A673 (cell line): ENCODE measurements around the gene CCDC110. TPM values are rescaled to one million over a fixed set of nuclear protein-coding genes. Genes with fewer than 3 reads are reported as not detected.
"Not testable (repeated sequence)": the region's sequence is repeated elsewhere in the genome, so short reads cannot be mapped to it uniquely, and the experiment has no call there.

ENCODE experiments used
- BruUV-seq: library from RNA; stranded (reverse); fragments of 400-500 nt; replicated peaks from 2 replicates; lab custom pipeline; 2021; lab: Mats Ljungman, UMichigan
- CTCF ChIA-PET: fragments of 300-600 bp; sonication (Branson Sonifier 250); formaldehyde crosslinking; loops from one replicate; lab custom pipeline; 2022; ENCODE audit warnings: antibody characterized with exemption; lab: Charles Lee
- POLR2A ChIA-PET: fragments of 300-600 bp; sonication (Branson Sonifier 250); formaldehyde crosslinking; loops from one replicate; lab custom pipeline; 2022; ENCODE audit warnings: antibody characterized with exemption; ENCODE audit not compliant: low non-redundant PET; lab: Charles Lee
- DNase-seq: peaks from one replicate; pipeline ENCODE4 v3.0.0-alpha.2; 2015; ENCODE audit warnings: low spot score
- H3K27ac ChIP-seq: fragments of 200-600 bp; sonication (generic); 2 replicates; pipeline ENCODE4 v1.5.1; 2016; ENCODE audit warnings: mixed run types, low read depth, mild to moderate bottlenecking, mixed read lengths, antibody characterized with exemption, low read length; ENCODE audit not compliant: poor library complexity, severe bottlenecking
- H3K27me3 ChIP-seq: fragments of 200-600 bp; sonication (generic); replicated peaks from 2 replicates; pipeline ENCODE4 v1.6.1; 2017; ENCODE audit warnings: mixed run types, low read depth, mild to moderate bottlenecking, mixed read lengths, antibody characterized with exemption, low read length; ENCODE audit not compliant: insufficient read depth, poor library complexity
- H3K36me3 ChIP-seq: fragments of 200-600 bp; sonication (generic); 2 replicates; pipeline ENCODE4 v1.6.1; 2016; ENCODE audit warnings: mixed run types, mild to moderate bottlenecking, mixed read lengths, antibody characterized with exemption, low read length; ENCODE audit not compliant: insufficient read depth, poor library complexity, severe bottlenecking
- H3K4me1 ChIP-seq: fragments of 200-600 bp; sonication (generic); 2 replicates; pipeline ENCODE4 v1.6.1; 2017; ENCODE audit warnings: mixed run types, mild to moderate bottlenecking, mixed read lengths, antibody characterized with exemption, low read length; ENCODE audit not compliant: insufficient read depth, poor library complexity, severe bottlenecking
- H3K4me3 ChIP-seq: fragments of 200-600 bp; sonication (generic); 2 replicates; pipeline ENCODE4 v1.5.1; 2016; ENCODE audit warnings: low read depth, mixed run types, mild to moderate bottlenecking, mixed read lengths, low read length; ENCODE audit not compliant: poor library complexity, severe bottlenecking
- H3K9me3 ChIP-seq: fragments of 200-600 bp; sonication (generic); 2 replicates; pipeline ENCODE4 v1.6.1; 2016; ENCODE audit warnings: mixed run types, low read depth, mild to moderate bottlenecking, mixed read lengths, antibody characterized with exemption, low read length; ENCODE audit not compliant: poor library complexity, severe bottlenecking
- EZH2 ChIP-seq: fragments of 200-600 bp; sonication (generic); IDR thresholded peaks from 2 replicates; pipeline ENCODE4 v1.6.1; 2017; ENCODE audit warnings: borderline replicate concordance, low read depth, mild to moderate bottlenecking, mixed read lengths, antibody characterized with exemption, low read length; ENCODE audit not compliant: poor library complexity, severe bottlenecking
- intact Hi-C: fragments of 100-400 bp; cut with micrococcal nuclease; formaldehyde crosslinking; loops from one replicate; pipeline ENCODE4 v1.10.0; 2022; ENCODE audit not compliant: unreplicated experiment
- total RNA-seq: library from RNA; stranded (reverse); gene quantifications from 2 replicates; pipeline ENCODE4 v1.2.3, GENCODE V29; 2021
- TF ChIP-seq, protein P1 (sequence below): fragments of 300-800, 200-600 bp; sonication (generic); conservative IDR thresholded peaks from 2 replicates; pipeline ENCODE4 v1.5.1; 2017; ENCODE audit warnings: low read depth, mild to moderate bottlenecking, antibody characterized with exemption, low read length, moderate library complexity, mixed read lengths

The CCDC110 gene
- total RNA-seq, 1 experiment from 2014 or later, result not detected

DNA sequence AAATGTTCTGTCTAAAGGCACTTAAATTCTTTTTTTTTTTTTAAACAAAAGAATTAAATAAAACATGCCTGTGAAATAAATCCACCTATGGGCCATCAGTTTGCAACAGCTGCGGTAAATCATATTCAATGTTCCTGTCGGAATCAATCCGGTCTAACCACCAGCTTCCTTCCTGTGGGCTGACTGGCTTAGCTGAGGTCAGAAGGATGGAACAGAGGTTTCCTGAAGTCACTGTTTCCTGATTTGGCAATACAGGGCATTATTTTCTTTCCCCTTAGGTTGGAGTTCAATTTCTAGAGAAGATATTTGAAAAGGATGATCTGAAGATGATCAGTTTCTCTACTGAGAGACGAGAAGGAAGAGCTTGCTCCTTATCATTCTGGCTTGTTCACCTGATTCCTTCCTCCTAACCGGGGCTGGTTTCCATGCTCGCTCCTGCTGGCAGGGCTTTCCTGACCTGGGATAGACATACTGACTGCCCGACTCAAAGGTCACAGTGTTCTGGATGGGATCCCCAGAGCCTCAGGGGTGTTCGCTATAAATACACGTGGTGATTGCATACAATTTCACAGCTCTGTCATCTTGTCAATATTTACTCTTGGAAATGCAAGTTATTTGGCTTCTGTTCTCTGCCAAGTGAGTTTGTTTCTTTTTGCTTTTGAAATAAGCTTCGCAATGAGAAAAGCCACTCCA, 42.1 kb upstream of the CCDC110 start:
- H3K4me1 ChIP-seq, result no peaks in the 10 kb centered on the region
- no peaks in the 10 kb centered on the region for H3K36me3 ChIP-seq
- H3K27me3 ChIP-seq, result peaks cover 5% of the 10 kb centered on the region
- no peak overlapping the region for H3K4me3 ChIP-seq
- POLR2A ChIA-PET, result no interaction called here
- H3K9me3 ChIP-seq, result no peaks in the 10 kb centered on the region
- intact Hi-C loops, result no loop called here
- TF ChIP-seq, protein P1, sequence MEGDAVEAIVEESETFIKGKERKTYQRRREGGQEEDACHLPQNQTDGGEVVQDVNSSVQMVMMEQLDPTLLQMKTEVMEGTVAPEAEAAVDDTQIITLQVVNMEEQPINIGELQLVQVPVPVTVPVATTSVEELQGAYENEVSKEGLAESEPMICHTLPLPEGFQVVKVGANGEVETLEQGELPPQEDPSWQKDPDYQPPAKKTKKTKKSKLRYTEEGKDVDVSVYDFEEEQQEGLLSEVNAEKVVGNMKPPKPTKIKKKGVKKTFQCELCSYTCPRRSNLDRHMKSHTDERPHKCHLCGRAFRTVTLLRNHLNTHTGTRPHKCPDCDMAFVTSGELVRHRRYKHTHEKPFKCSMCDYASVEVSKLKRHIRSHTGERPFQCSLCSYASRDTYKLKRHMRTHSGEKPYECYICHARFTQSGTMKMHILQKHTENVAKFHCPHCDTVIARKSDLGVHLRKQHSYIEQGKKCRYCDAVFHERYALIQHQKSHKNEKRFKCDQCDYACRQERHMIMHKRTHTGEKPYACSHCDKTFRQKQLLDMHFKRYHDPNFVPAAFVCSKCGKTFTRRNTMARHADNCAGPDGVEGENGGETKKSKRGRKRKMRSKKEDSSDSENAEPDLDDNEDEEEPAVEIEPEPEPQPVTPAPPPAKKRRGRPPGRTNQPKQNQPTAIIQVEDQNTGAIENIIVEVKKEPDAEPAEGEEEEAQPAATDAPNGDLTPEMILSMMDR, result no peak
- no peak for TF ChIP-seq EZH2
- CTCF ChIA-PET, result no interaction called here
- H3K27ac ChIP-seq, result no peak overlapping the region
- no peak for DNase-seq
- BruUV-seq, result no TSS peak

DNA sequence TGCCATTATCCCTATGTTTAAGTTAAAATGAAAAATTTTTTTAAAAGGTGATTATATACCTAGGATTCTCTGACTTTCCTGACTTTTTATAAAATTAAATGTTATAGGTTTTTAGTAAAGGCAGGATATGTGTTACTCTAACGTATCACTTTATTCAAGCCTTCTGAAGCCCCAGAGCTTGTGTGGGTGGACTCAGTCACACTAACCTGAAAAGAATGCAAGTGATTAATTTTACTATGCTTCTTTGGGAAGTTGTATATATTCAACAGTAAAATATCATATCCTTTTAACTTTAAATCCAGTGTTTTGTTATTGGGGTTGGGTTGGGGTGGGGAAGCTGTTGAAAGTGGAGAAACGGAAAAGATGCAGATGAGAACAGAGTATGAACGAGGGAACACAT, 41.0 kb upstream of the CCDC110 start:
- H3K9me3 ChIP-seq, result no peaks in the 10 kb centered on the region
- no peak for TF ChIP-seq EZH2
- TF ChIP-seq, protein P1, result no peak
- no peak for DNase-seq
- H3K4me1 ChIP-seq, result no peaks in the 10 kb centered on the region
- peaks cover 1% of the 10 kb centered on the region for H3K27me3 ChIP-seq
- H3K4me3 ChIP-seq, result no peak overlapping the region
- no peak overlapping the region for H3K27ac ChIP-seq
- no peaks in the 10 kb centered on the region for H3K36me3 ChIP-seq
- BruUV-seq, result no TSS peak
- POLR2A ChIA-PET, result no interaction called here
- CTCF ChIA-PET, result no interaction called here
- intact Hi-C loops, result no loop called here

DNA sequence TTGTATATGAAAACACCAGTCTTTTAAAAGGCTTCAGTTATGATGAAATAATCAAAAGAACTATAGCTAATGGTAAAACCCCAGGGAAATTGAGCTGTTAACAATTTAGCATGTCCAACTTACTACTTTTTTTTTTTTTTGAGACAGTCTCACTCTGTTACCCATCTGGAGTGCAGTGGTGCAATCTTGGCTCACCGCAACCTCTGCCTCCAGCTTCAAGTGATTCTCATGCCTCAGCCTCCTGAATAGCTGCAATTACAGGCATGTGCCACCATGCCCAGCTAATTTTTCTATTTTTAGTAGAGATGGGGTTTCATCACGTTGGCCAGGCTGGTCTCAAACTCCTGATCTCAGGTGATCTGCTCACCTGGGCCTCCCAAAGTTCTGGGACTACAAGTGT, 39.7 kb upstream of the CCDC110 start:
- H3K4me3 ChIP-seq, CTCF ChIA-PET, BruUV-seq, POLR2A ChIA-PET, H3K9me3 ChIP-seq, intact Hi-C loops, H3K27ac ChIP-seq, DNase-seq, H3K4me1 ChIP-seq, H3K27me3 ChIP-seq, H3K36me3 ChIP-seq: not testable (repeated sequence)

DNA sequence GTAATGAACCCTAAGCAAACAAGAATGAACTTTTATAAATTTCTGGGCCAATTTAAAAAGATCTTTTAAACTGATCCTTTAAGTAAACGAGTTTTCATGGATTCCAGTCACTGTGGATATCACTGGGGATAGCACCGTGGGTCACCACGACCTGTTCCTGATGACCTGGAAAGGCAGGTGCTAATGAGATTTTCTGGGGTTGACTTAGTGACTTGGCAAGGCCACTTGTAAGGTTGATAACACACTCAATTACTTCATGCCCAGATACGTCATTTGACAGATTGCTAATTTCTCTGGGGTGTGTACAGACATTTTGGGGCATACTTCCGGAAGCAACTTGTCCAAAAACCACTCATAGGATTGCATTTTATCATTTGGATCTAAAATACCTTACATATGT, 39.3 kb upstream of the CCDC110 start:
- no TSS peak for BruUV-seq
- Histone ChIP-seq H3K27ac (no peak overlapping the region), H3K4me3 (no peak overlapping the region), H3K36me3 (no peaks in the 10 kb centered on the region), H3K27me3 (no peaks in the 10 kb centered on the region), H3K4me1 (no peaks in the 10 kb centered on the region), H3K9me3 (no peaks in the 10 kb centered on the region)
- DNase-seq, result no peak
- no peak for TF ChIP-seq EZH2
- TF ChIP-seq, protein P1, result no peak
- ChIA-PET CTCF (no interaction called here), POLR2A (no interaction called here)
- intact Hi-C loops, result no loop called here
